ENCODE results near the gene SDE2.

DNA sequence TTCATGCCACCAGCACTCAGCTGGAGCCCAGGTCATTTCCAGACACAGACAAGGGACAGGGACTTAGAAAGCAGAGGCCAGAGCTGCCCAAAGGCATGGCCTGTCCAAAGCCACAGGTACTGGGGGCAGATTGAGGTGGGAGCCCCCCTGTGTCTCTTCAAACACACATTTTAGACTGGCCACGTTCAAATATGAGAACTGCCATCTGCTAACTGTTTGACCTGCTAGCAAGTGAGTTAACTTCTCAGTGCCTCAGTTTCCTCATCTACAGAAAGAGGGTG lies 57.3 kb downstream of the SDE2 start:
- TF ChIP-seq, protein P1, sequence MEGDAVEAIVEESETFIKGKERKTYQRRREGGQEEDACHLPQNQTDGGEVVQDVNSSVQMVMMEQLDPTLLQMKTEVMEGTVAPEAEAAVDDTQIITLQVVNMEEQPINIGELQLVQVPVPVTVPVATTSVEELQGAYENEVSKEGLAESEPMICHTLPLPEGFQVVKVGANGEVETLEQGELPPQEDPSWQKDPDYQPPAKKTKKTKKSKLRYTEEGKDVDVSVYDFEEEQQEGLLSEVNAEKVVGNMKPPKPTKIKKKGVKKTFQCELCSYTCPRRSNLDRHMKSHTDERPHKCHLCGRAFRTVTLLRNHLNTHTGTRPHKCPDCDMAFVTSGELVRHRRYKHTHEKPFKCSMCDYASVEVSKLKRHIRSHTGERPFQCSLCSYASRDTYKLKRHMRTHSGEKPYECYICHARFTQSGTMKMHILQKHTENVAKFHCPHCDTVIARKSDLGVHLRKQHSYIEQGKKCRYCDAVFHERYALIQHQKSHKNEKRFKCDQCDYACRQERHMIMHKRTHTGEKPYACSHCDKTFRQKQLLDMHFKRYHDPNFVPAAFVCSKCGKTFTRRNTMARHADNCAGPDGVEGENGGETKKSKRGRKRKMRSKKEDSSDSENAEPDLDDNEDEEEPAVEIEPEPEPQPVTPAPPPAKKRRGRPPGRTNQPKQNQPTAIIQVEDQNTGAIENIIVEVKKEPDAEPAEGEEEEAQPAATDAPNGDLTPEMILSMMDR (IDR thresholded peaks at IDR 0.05): no peak
- TF ChIP-seq EP300 (IDR thresholded peaks at IDR 0.05) (no peak), POLR2AphosphoS5 (IDR thresholded peaks at IDR 0.05) (no peak)
